Midbrain (tissue), 1 donor: ENCODE measurements around the gene CCDC106.

Source experiments
- DNase-seq: peaks from one replicate; lab custom pipeline; 2025; lab: John Stamatoyannopoulos, UW

Gene CCDC106

DNA sequence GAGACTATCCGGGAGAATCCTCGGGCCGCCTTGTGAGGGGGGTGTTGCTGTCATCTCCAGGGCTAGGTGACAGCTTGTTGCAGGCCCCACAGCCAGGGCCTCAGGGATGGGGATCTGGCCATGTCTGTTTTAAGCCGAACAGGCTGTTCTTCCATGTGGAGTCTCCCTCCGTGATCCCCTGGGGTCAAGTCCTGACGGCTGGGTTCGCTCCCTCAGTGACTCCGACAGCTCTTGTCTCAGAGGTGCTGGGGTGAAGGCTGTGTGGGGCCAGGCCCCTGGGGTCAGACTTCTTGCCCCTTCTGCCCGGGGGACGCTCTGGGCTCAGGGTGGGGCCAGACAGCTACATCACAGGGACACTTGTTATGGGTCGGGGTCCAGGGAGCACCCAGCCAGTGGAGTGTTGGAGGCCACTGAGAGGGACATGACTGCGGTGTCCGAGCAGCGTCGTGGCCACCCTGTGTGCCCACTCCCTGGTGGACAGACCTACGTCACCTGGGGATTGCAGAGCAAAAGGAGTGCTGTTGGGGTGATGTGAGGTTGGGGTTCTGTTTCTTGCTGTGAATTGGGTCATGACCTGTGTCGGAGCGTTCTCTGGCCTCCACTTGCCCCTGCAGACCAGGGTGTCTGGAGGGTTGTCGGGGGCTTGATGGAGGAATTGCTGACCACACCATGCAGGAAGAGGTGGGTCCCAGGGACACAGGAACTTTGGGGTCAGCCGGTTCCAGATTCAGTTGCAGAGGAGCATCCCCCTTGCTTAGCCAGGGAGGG is 48.5 kb downstream of the CCDC106 start:
- no peak for DNase-seq

DNA sequence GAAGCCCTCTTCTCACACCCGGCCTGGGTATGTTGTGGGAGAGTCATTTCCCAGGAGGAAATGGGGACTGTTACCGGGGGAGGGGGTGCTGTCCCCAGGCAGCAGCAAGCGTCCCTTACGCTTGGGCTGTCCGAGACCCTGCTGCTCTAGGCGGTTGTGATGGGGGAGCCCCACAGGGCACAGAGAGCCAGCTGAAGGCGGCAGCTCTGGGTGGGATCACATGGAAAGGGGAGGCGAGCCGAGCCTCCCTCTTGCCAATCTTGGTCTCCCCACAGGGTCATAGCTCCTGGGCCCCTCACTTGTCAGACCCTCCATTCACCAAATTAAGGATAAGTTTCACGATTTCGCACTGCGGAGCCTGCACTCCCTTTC is 49.0 kb downstream of the CCDC106 start:
- no peak for DNase-seq

DNA sequence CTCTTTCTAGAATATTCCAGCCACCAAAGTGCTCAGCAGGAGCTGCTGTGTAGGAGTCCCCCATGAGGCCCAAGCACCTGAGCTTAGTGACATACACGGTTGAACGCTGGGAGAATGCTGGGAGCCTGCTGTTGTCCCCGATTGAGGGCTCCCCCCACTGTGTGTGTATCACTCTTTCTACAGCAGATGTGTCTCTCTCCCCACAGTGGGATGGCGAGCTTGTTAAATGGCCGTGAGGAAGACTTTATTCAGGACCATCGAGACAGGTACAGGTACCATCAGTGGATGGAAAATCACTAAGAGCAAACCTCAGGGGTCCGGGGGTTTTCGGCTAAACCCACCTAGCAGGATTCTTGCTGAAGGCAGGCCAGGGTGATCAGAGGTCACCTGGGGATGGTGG is 49.7 kb downstream of the CCDC106 start:
- no peak for DNase-seq

GRCh38 chr19:55698256-55698655 is 50.2 kb downstream of the CCDC106 start:
- DNase-seq = no peak

- DNase-seq = no peak
Measured at GRCh38 chr19:55699221-55699620, 51.2 kb downstream of the CCDC106 start.

GRCh38 chr19:55700813-55701212 is 52.8 kb downstream of the CCDC106 start:
- DNase-seq = no peak

GRCh38 chr19:55702131-55702627 is 54.2 kb downstream of the CCDC106 start:
- no peak for DNase-seq
